IPS-NIHi11 (cell line): ENCODE measurements around the gene CELF2.
"Not testable (repeated sequence)": the region's sequence is repeated elsewhere in the genome, so short reads cannot be mapped to it uniquely, and the experiment has no call there.

ENCODE experiments used
- DNase-seq: peaks from one replicate; pipeline ENCODE4 v3.0.0; 2012; ENCODE audit warnings: mixed read lengths, low spot score

CELF2 gene

DNA sequence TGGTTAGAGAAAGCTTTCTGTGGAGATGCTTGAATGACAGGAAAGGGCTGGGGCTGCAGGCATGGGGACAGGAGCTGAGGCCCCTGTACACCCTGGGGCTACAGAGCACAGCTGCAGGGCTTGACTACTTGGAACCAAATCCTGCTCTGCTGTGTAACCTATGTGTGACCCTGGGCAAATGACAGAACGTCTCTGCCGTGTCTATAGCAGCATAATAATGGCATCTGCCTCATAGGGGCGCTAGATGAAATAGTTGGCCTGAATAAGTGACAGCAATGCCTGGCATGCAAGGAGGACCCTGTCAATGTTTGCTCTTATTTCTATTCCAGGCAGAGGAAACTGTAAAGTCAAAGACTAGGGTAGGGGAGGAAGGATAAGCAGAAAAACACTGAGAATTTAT, 339.8 kb downstream of the CELF2 start:
- no peak for DNase-seq

DNA sequence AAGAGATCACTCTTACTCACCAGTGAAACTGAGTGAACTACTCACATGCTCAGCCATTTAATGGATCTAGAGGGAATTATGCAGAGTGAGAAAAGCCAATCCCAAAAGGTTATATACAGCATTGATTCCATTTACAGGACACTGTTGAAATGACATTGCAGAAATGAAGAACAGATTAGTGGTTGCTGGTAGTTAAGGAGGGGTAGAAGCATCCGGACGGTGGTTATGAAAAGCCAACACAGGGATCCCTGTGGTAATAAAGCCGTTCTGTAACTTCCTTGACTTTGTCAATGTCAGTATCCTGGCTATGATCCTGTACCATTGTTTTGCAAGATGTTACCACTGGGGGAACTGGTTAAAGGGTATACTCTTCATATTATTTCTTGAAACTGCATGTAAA, 340.3 kb downstream of the CELF2 start:
- no peak for DNase-seq

GRCh38 chr10:11358923-11359575, 341.4 kb downstream of the CELF2 start:
- DNase-seq: no peak

DNA sequence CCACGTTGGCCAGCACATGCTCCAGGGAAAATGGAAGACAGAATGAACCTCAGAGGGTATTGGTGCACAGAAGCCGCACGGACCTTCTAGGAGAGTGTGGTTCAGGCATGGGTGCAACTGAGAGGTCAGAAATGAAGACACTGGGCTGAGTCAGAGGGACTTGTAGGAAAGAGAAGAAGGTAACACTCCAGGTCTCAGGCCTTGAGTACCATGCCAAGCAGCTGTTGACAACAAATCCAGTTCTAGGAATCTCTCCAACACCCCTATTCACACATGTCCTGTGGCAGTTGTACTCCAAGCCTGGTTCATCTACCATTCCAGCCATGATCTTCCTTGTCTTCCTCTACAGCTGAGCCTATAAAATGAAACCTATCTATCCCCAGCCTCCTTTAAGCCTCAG, 342.2 kb downstream of the CELF2 start:
- DNase-seq: no peak

- no peak for DNase-seq
Observed at GRCh38 chr10:11363497-11363896, 345.8 kb downstream of the CELF2 start.

GRCh38 chr10:11364241-11364640, 346.6 kb downstream of the CELF2 start:
- no peak for DNase-seq

- DNase-seq: not testable (repeated sequence)
Observed at GRCh38 chr10:11366889-11367288, 349.2 kb downstream of the CELF2 start.

DNA sequence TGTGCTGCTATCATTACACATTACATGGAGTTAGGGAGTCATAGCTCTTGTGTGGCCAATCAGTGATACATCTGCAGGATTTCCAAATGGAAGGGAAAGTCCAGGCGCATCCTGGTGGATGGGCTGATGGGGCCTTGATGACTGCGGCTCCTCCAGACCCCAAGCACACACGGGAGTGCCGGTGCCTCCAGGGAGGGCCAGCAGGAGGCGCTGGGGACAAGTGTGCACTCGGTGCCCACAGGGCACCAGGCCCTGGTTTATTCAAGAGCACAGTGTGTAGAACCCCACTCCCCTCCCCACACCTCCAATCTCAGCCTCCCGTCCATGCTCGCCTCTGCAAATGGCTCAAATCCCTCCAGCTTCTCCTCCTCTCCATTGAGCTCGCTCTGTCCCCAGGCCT, 349.8 kb downstream of the CELF2 start:
- DNase-seq: no peak

GRCh38 chr10:11373717-11374171, 356.1 kb downstream of the CELF2 start:
- DNase-seq: no peak

GRCh38 chr10:11377267-11377666, 359.6 kb downstream of the CELF2 start:
- DNase-seq: no peak

- DNase-seq: no peak
Observed at GRCh38 chr10:11378835-11379234, 361.2 kb downstream of the CELF2 start.

DNA sequence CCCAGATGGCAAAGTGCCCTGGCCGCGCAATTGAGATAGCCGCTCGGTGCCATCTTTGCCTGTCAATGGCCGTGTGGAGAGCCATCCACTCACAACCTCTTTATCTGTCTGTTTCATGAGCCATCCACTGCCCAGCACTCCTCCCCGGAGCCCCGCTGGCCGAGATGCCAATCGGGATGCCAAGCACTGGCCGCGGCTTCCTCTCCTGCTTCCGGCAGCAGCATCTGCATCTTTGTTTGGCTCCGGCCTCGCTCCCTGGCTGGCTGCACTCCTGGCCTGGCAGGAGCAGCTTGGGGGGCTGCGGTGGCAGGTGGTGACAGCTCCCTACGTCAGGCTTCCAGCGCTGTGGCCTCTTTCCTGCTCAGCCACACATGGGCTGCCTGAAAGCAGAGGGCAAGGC, 362.1 kb downstream of the CELF2 start:
- DNase-seq: no peak

GRCh38 chr10:11381023-11381422, 363.4 kb downstream of the CELF2 start:
- DNase-seq: no peak

DNA sequence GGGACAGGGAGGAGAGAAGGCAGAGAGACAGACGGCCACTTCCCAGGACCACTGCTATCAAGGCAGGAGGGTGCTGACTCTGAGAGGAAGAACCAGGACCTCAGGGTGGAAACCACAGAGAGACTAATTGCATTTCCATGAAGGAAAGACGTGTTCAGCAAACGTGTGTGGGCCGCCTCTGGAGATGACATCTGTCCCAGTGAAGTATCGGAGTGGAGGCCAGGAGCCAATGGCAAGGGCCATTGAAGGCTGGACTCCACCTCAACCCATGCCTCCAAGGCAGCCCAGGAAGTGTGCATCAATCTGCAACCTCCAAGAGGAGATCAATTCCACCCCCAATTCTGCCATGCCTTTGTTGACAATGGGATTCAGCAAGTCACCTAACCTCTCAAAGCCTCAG, 363.8 kb downstream of the CELF2 start:
- no peak for DNase-seq

DNA sequence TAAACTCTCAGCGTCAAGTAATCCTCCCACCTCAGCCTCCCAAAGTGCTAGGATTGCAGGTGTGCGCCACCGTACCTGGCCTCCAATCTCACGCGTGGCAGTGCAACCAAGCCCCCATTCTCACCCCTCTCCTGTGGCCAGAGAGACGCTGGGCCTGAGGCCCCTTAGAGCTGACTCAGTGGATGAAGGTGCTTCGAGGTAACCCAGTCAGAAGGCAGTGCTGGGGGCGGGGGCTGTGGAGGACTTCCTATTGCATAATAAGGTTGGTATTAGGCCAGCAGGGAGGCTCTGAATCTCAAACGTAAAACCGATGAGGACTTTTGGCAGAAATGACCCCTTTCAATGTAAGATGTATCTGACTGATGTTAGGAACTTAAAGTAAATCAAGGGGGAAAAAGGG, 364.5 kb downstream of the CELF2 start:
- no peak for DNase-seq

DNA sequence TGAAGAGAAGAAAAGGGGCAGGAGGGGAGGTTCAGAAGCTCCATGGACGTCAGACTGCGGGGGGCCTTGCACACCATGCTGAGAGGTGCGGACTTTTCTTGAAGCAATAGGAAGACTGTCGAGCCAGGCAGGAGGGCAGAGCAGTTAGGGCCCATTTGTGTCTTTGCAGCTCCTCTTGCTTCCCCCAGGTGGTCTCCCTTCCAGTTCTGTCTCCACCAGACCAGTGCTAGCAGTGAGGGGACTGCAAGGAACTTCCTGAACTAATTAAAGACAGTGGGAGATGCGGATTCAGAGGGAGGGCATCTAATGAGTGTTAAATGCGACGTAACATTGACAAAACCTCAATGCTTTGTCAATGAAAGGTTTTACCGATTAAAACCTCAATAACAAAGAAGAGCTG, 368.4 kb downstream of the CELF2 start:
- DNase-seq: no peak
